ENCODE results near the gene PMS1.

The PMS1 gene

GRCh38 chr2:189851174-189851826 lies 67.0 kb downstream of the PMS1 start:
- H3K27ac ChIP-seq: no peak overlapping the region
- no peak for TF ChIP-seq CTCF (IDR thresholded peaks at IDR 0.05)

- TF ChIP-seq ZFX (IDR thresholded peaks at IDR 0.05; ENCODE audit: borderline replicate concordance): no peak
- TF ChIP-seq CTCF (IDR thresholded peaks at IDR 0.05): no peak
- H3K27ac ChIP-seq: no peak overlapping the region
Observed at GRCh38 chr2:189854187-189854586, 69.9 kb downstream of the PMS1 start.

GRCh38 chr2:189854940-189855339 lies 70.7 kb downstream of the PMS1 start:
- H3K27ac ChIP-seq: no peak overlapping the region
- TF ChIP-seq CTCF (IDR thresholded peaks at IDR 0.05): no peak
- TF ChIP-seq ZFX (IDR thresholded peaks at IDR 0.05; ENCODE audit: borderline replicate concordance): no peak

- H3K27ac ChIP-seq: no peak overlapping the region
- TF ChIP-seq CTCF (IDR thresholded peaks at IDR 0.05) (no peak), ZFX (IDR thresholded peaks at IDR 0.05; ENCODE audit: borderline replicate concordance) (no peak)
Observed at GRCh38 chr2:189858291-189858690, 74.0 kb downstream of the PMS1 start.

GRCh38 chr2:189860161-189860560 lies 75.9 kb downstream of the PMS1 start:
- H3K27ac ChIP-seq: no peak overlapping the region
- TF ChIP-seq ZFX (IDR thresholded peaks at IDR 0.05; ENCODE audit: borderline replicate concordance) (no peak), CTCF (IDR thresholded peaks at IDR 0.05) (no peak)

GRCh38 chr2:189862751-189863150 lies 78.5 kb downstream of the PMS1 start:
- TF ChIP-seq CTCF (IDR thresholded peaks at IDR 0.05) (no peak), ZFX (IDR thresholded peaks at IDR 0.05; ENCODE audit: borderline replicate concordance) (no peak)
- H3K27ac ChIP-seq: no peak overlapping the region

GRCh38 chr2:189865826-189866225 lies 81.6 kb downstream of the PMS1 start:
- H3K27ac ChIP-seq: no peak overlapping the region
- TF ChIP-seq ZFX (IDR thresholded peaks at IDR 0.05; ENCODE audit: borderline replicate concordance): no peak
- no peak for TF ChIP-seq CTCF (IDR thresholded peaks at IDR 0.05)
